K562 (cell line): ENCODE measurements around the gene RDH14. TPM values are rescaled to one million over a fixed set of nuclear protein-coding genes. Genes with fewer than 3 reads are reported as not detected.

ENCODE experiments used
- ATAC-seq: fragments of 200-7000 bp; cut with Tn5 transposase; 3 replicates; pipeline ENCODE4 v1.9.1; 2020; ENCODE audit warnings: moderate library complexity
- BruUV-seq: library from RNA; stranded (reverse); fragments of 400-500 nt; replicated peaks from 2 replicates; lab custom pipeline; 2021; lab: Mats Ljungman, UMichigan
- CTCF ChIA-PET: fragments of 300-600 bp; formaldehyde crosslinking; extraction: SDS; loops from one replicate; lab custom pipeline; 2021; ENCODE audit warnings: low intra/inter-chr PET ratio; lab: Yijun Ruan, JAX
- POLR2A ChIA-PET: fragments of 300-600, 350-650 bp; sonication (Branson Sonifier 250); formaldehyde crosslinking; extraction: SDS; loops from one replicate; lab custom pipeline; 2021; ENCODE audit warnings: antibody characterized with exemption, inconsistent platforms; lab: Yijun Ruan, JAX
- DNase-seq, 4 experiments: peaks; one replicate each; pipeline versions ENCODE4 v3.0.0 to v3.0.0-alpha.2; 2011 to 2018; ENCODE audit warnings: low spot score in 3 of 4, mixed read lengths in 3 of 4; ENCODE audit errors: extremely low read depth in 1 of 4
- FAIRE-seq: peaks from 2 replicates; lab custom pipeline; 2011; peaks lifted over from hg19 to GRCh38; lab: Jason Lieb, UNC
- H2AFZ ChIP-seq: 2 replicates; pipeline ENCODE4 v1.6.0; 2011; ENCODE audit warnings: low read depth, low read length, control low read depth, inconsistent platforms
- H3K27ac ChIP-seq: fragments of 200-600 bp; 3 replicates; pipeline ENCODE4 v1.8.0; 2011; ENCODE audit warnings: low read depth, mild to moderate bottlenecking, control low read depth, inconsistent platforms, low read length, moderate library complexity, mixed read lengths; ENCODE audit errors: extremely low read depth
- H3K27me3 ChIP-seq, 2 experiments: fragments of 300-600 bp in 1 of 2; 2 replicates in 1 of 2; 3 replicates in 1 of 2; pipeline versions ENCODE4 v1.6.0 to v1.8.0; 2011; ENCODE audit warnings: inconsistent platforms in 2 of 2, low read length in 2 of 2, mild to moderate bottlenecking in 1 of 2, mixed read lengths in 1 of 2, moderate library complexity in 1 of 2; ENCODE audit not compliant: control insufficient read depth in 2 of 2, insufficient read depth in 2 of 2
- H3K36me3 ChIP-seq: fragments of 300-600 bp; 3 replicates; pipeline ENCODE4 v1.8.0; 2011; ENCODE audit warnings: mild to moderate bottlenecking, low read length, inconsistent platforms; ENCODE audit not compliant: control insufficient read depth, insufficient read depth
- H3K4me1 ChIP-seq, 2 experiments: fragments of 200-600 bp in 1 of 2; replicated peaks in 1 of 2; 2 replicates in 1 of 2; 3 replicates in 1 of 2; pipeline versions ENCODE4 v1.5.1 to v1.8.0; 2011; ENCODE audit warnings: inconsistent platforms in 2 of 2, low read length in 2 of 2, mild to moderate bottlenecking in 1 of 2, mixed read lengths in 1 of 2, moderate library complexity in 1 of 2; ENCODE audit not compliant: control insufficient read depth in 2 of 2, insufficient read depth in 2 of 2
- H3K4me2 ChIP-seq: 2 replicates; pipeline ENCODE4 v1.6.1; 2011; ENCODE audit warnings: low read length, control low read depth, inconsistent platforms, mixed read lengths; ENCODE audit not compliant: insufficient read depth
- H3K4me3 ChIP-seq: fragments of 200-600 bp; sonication (generic), shearing (Covaris generic); 2 replicates; pipeline ENCODE4 v1.5.1; 2016; ENCODE audit warnings: control low read depth, inconsistent platforms
- H3K79me2 ChIP-seq: fragments of 200-600 bp; 3 replicates; pipeline ENCODE4 v1.8.0; 2011; ENCODE audit warnings: low read length, inconsistent platforms; ENCODE audit not compliant: control insufficient read depth, insufficient read depth
- H3K9ac ChIP-seq, 2 experiments: 2 replicates each; pipeline versions ENCODE4 v1.6.0 to v1.6.1; 2011; ENCODE audit warnings: low read depth in 2 of 2, low read length in 2 of 2, control low read depth in 1 of 2, inconsistent platforms in 1 of 2, mild to moderate bottlenecking in 1 of 2, mixed read lengths in 1 of 2; ENCODE audit not compliant: insufficient read depth in 1 of 2
- H3K9me1 ChIP-seq: one replicate; pipeline ENCODE4 v1.6.0; 2011; ENCODE audit warnings: inconsistent platforms, mild to moderate bottlenecking, low read length, moderate library complexity; ENCODE audit not compliant: control insufficient read depth, insufficient read depth
- H3K9me3 ChIP-seq: replicated peaks from 2 replicates; pipeline ENCODE4 v1.5.1; 2011; ENCODE audit warnings: low read depth, low read length, inconsistent platforms; ENCODE audit not compliant: control insufficient read depth, insufficient read depth
- H4K20me1 ChIP-seq: replicated peaks from 2 replicates; pipeline ENCODE4 v1.6.1; 2011; ENCODE audit warnings: low read length, inconsistent platforms, mixed read lengths; ENCODE audit not compliant: control insufficient read depth, insufficient read depth
- ARNT ChIP-seq, 2 experiments: fragments of 450-650 bp; IDR thresholded peaks; 2 replicates each; pipeline ENCODE4 v1.6.1; 2016; ENCODE audit warnings: mild to moderate bottlenecking in 1 of 2
- ASH1L ChIP-seq: fragments of 450-650 bp; IDR thresholded peaks from 2 replicates; pipeline ENCODE4 v1.6.1; 2018; ENCODE audit warnings: borderline replicate concordance, mild to moderate bottlenecking, low read depth; ENCODE audit not compliant: partially characterized antibody
- HMGN3 ChIP-seq: IDR thresholded peaks from 2 replicates; pipeline ENCODE4 v1.6.1; 2011; ENCODE audit warnings: borderline replicate concordance, low read depth, mild to moderate bottlenecking, mixed read lengths, low read length; ENCODE audit not compliant: insufficient read length; ENCODE audit errors: extremely low read depth
- OTX1 ChIP-seq: fragments of 450-650 bp; formaldehyde crosslinking; IDR thresholded peaks from 2 replicates; pipeline ENCODE4 v1.4.0; 2022; ENCODE audit warnings: mild to moderate bottlenecking
- SMC3 ChIP-seq: conservative IDR thresholded peaks from 2 replicates; pipeline ENCODE4 v1.6.1; 2011; ENCODE audit warnings: low read depth, low read length, improper control_type of control experiment; ENCODE audit not compliant: insufficient read depth
- TSHZ1 ChIP-seq: fragments of 250-450 bp; sonication (Bioruptor Pico); IDR thresholded peaks from 2 replicates; pipeline ENCODE4 v1.4.0; 2020; ENCODE audit warnings: mild to moderate bottlenecking, moderate library complexity
- ZNF232 ChIP-seq: sonication (generic); formaldehyde crosslinking; IDR thresholded peaks from 2 replicates; pipeline ENCODE4 v1.8.0; 2022; ENCODE audit warnings: mild to moderate bottlenecking, missing genetic modification reagents
- WGBS: fragments of 100-300 bp; shearing (Covaris generic); methylation state at CpG from one replicate; pipeline ENCODE4 v1.1.6; 2016; ENCODE audit warnings: low coverage, mixed read lengths; ENCODE audit not compliant: insufficient coverage; ENCODE audit errors: missing lambda C conversion rate; 5-methylcytosine and 5-hydroxymethylcytosine counted together
- in situ Hi-C: fragments of 300-500 bp; cut with MboI; formaldehyde crosslinking; loops from 4 replicates; pipeline ENCODE4 v1.15.0; 2018; ENCODE audit warnings: inconsistent platforms, mixed read lengths
- intact Hi-C: fragments of 100-400 bp; cut with micrococcal nuclease; formaldehyde crosslinking; loops from 2 replicates; pipeline ENCODE4 v1.14.2; 2022
- polyA plus RNA-seq, 8 experiments: library from polyadenylated mRNA; depleted of rRNA in 4 of 8; stranded (reverse) in 5 of 8; unstranded in 3 of 8; fragments of >200 nt; fragmentation: Nextera tagmentation in 2 of 8; fragmentation: Illumina TruSeq in 1 of 8; extraction: Ambion mirVana in 2 of 8; extraction: Trizol in 1 of 8; gene quantifications; 2 replicates each; pipeline versions ENCODE4 v1.2.1 to v1.2.3, GENCODE V29; 2011 to 2014; ENCODE audit warnings: inconsistent platforms in 1 of 8, missing spikeins in 1 of 8
- total RNA-seq, 7 experiments: library from RNA; depleted of rRNA in 6 of 7; stranded (reverse); fragments of >200 nt in 6 of 7; fragmentation: Illumina TruSeq in 2 of 7; extraction: Trizol in 2 of 7; gene quantifications; 2 replicates each; pipeline versions ENCODE4 v1.2.1 to v1.2.3, GENCODE V29; 2011 to 2021; ENCODE audit warnings: low replicate concordance in 1 of 7

The RDH14 gene
- total and polyA plus RNA-seq, 9 of the 15 experiments (the other 6 are each of a cell fraction or from before 2014, with no cell fraction given), result 6.7 to 26.2 (median 20.9) TPM

- Histone ChIP-seq H3K27ac (no peak overlapping the region), H3K4me3 (no peak overlapping the region), H3K4me1 (peaks cover 0 to 22% of the 10 kb centered on the region in 2 experiments; a peak in 3 of 5 replicates), H2AFZ (no peak overlapping the region), H3K9ac (no peak overlapping the region), H3K9me1 (no peaks in the 10 kb centered on the region), H3K79me2 (peaks cover 4% of the 10 kb centered on the region; the same call in 1 of the 3 replicates), H3K36me3 (peaks cover 8% of the 10 kb centered on the region; the same call in 2 of the 3 replicates), H3K4me2 (no peak overlapping the region), H3K27me3 (no peaks in the 10 kb centered on the region), H3K9me3 (no peaks in the 10 kb centered on the region), H4K20me1 (no peaks in the 10 kb centered on the region)
- BruUV-seq, result no TSS peak
- no peak for FAIRE-seq
- in situ Hi-C loops, result no loop called here
- no peak for DNase-seq
- ATAC-seq, result peak; percentile 36
- POLR2A ChIA-PET, result no interaction called here
- intact Hi-C loops, result loop anchor here (10.0 kb wide), 1 partner anchor 1333 kb away; no protein-coding TSS in a partner anchor
- CTCF ChIA-PET, result no interaction called here
- 66% methylated on average over 2 of the region's 2 CpGs for WGBS
- no peak for TF ChIP-seq ARNT (IDR thresholded peaks at IDR 0.05)
- no peak for TF ChIP-seq ZNF232
- no peak for TF ChIP-seq HMGN3
- no peak for TF ChIP-seq SMC3
- TF ChIP-seq ASH1L, result no peak
- TF ChIP-seq TSHZ1, result no peak
- TF ChIP-seq OTX1 (CRISPR knock-in tag), result no peak
These were observed 8.8 kb downstream of the RDH14 start for GRCh38 chr2:18551623-18552022.
